Smooth muscle cell of the brain vasculature (primary cell): ENCODE data around the gene HEXIM1.
"Not testable (repeated sequence)": the region's sequence is repeated elsewhere in the genome, so short reads cannot be mapped to it uniquely, and the experiment has no call there.

Experiments used
- DNase-seq: peaks from one replicate; pipeline ENCODE4 v3.0.0-alpha.2; 2012; ENCODE audit warnings: low read depth, low spot score

HEXIM1 gene

DNA sequence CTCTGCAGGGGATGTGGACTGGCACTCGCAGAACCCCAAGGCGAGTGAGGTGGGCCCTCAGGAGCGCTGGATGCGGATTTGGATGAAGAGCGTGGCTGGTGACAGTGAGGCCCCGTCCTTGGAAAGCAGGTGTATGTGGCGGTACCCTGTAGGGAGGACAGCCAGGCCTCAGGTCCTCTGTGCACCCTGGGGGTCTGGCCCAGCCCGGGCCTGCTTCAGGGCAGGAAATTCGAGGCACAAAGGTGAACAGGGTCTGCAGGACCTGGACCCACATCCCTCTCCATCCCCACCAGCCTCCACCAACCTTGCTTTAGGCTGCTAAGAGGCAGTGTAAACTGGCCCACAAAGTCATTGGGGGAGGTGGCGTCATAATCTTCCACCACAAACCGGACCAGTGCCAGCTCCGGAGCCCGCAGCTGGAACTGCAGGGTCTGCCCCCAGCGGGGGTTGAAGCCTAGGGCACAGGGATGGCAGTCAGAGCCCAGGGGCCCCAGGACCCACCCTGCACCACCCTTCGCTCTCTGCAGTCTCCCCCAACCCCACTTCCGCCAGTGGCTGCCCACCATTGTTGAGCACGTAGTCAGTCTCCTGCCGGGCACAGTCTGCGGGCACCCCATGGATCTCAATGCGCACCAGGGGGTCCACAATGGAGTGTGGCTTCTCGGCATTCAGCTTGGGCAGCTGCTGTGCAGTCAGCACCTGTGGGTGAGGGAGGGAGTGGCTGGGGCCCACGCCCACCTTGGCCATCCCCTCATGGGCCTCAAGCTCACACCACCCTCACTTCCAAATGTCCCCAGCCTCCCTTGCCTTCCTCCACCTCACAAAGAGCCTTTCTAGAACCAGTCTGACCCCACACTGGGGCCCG is 35.5 kb upstream of the HEXIM1 start:
- DNase-seq: no peak

DNA sequence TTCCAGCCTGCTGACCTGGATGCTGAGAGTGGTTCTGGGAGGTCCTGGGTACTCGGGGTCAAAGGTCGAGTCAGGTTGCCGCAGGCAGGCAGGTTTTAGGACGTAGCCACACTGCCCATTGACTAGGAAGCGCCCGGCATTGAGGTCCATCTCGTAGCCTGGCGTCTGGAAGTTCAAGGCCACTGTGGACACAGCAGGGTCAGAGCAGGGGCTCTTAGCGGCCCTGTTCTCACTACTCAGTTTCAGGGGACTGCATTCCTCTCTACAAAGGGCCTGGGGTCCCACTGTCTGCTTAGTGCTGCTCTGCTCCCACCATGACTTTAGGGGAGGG is 34.9 kb upstream of the HEXIM1 start:
- no peak for DNase-seq

DNA sequence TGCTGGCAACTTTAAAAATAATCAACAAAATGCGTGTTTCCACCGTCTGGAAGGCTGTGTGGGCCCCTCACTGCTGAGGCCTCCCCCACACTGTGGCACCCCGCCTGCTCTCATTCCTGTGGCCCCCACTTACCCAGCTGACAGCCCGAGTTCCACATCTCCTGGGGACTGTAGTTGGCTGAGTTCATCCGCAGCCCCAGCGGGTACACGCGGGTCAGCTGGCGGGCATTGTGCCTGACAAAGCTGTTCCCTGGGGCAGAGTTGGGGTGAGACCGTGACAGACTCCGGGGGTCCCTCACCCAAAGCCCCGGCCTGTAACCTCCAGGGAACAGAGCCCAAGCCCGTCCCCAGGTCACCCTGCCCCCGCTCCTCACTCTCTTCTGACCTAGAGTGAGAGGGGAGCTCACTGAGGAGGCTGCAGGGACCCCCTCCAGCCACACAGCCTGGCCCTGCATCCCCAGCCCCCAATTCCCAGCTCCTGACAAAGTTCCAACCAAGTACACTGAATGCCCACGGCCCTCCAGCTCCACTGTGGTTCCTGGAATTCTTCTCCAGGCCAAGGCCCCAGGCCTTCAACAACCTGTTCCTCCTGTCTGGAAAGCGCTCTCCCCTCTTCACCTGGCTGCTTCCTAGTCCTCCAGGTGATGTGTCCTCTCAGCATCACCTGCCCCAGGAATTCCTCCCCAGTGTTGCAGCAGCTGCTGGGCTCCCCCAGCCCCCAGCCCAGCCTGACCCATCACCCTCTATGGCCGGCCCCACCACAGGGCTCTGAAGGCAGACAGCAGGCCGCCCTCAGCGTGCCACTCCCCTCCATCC is 34.0 kb upstream of the HEXIM1 start:
- no peak for DNase-seq

DNA sequence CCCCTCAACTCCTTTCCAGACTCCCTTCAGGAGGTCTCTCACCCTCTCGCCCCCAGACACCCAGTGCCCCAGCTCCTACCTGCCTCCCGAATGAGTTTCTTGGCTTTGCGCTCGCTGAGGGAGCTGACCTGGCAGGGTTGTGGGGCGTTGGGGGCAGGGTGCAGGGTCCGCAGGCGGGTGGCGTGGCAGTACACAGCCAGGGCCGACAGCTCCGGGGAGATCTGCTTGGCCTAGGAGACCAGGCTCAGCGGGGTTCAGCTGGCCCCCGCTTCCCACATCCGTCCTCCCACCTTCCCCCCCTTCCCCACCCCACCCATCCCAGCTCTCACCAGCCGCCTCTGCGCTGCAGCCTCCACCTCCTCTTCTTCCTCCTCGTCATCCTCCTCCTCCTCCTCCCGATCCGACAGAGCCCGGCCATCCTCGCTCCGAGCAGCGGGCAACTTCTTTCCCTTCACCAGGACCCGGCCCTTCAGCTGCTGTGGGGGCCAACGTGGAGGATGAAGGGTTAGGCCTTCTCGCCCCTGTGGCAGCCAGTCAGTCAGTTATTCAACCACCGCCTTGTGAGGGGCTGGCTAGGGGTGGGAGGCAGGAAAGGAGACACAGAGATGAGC is 33.2 kb upstream of the HEXIM1 start:
- no peak for DNase-seq

GRCh38 chr17:45115871-45116270 is 32.4 kb upstream of the HEXIM1 start:
- no peak for DNase-seq

DNA sequence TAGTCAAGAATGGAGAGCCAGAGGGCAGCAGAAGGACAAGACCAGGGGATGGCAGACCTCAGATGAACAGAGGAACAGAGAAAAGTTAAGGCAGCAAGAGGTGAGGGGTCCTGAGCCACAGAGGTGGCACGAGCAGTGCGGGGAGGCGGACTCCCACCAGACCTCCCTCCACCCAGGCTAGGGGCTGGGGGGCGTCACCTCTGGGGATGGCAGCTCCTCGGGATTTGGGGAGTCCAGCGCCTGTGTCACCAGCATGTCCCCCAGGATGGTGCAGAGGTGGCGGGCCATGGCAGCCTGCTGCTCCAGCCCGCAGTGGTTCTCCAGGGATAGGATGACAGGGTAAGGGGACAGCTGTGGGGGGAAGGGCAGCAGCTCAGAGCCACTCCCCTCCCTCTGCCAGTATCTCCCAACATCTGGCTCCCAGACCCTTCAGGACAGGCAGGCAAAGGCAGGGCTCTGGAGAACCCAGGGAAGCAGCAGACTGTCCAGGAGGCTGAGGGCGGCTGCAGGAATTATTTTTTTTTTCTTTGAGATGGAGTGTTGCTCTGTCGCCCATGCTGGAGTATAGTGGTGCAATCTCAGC is 31.8 kb upstream of the HEXIM1 start:
- DNase-seq: no peak

DNA sequence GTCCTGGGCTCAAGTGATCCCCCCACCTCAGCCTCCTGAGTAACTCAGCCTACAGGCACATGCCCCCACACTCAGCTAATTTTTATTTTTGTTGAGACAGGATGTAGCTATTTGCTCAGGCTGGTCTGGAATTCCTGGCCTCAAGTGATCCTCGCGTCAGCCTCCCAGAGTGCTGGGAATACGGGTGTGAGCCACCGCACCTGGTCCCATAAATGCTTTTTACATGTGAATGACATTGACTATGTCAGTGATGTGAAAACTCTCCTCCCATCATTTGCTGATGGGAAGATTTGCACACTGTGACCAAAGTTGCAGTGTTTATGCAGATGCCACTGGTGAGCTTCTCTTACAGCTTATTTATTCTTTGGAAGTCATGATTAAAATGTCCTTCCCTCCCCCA is 30.9 kb upstream of the HEXIM1 start:
- no peak for DNase-seq

- no peak for DNase-seq
Measured at GRCh38 chr17:45117848-45118646, 30.2 kb upstream of the HEXIM1 start.

GRCh38 chr17:45118691-45119090 is 29.6 kb upstream of the HEXIM1 start:
- DNase-seq: no peak

- no peak for DNase-seq
Measured at GRCh38 chr17:45119964-45120363, 28.3 kb upstream of the HEXIM1 start.

GRCh38 chr17:45120558-45120957 is 27.7 kb upstream of the HEXIM1 start:
- DNase-seq: no peak

DNA sequence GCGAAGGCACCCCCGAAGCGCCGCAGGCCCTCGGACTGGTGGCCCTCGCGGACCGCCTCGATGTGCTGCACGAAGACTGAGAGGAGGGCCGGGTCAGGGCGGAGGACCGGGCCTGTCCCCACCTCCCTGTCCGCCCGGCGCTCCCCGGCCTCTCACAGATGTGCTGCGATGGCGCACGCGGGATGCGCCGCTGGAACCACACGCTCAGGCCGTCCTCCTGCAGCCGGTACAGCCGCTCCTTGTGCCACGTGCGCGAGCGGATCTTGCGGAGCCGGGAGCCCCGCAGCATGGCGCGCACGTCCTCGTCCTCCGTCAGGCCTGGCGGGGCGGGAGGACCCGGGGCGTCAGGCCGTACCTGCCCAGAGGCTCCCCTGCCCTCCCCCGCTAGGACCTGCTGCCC is 27.2 kb upstream of the HEXIM1 start:
- no peak for DNase-seq

DNA sequence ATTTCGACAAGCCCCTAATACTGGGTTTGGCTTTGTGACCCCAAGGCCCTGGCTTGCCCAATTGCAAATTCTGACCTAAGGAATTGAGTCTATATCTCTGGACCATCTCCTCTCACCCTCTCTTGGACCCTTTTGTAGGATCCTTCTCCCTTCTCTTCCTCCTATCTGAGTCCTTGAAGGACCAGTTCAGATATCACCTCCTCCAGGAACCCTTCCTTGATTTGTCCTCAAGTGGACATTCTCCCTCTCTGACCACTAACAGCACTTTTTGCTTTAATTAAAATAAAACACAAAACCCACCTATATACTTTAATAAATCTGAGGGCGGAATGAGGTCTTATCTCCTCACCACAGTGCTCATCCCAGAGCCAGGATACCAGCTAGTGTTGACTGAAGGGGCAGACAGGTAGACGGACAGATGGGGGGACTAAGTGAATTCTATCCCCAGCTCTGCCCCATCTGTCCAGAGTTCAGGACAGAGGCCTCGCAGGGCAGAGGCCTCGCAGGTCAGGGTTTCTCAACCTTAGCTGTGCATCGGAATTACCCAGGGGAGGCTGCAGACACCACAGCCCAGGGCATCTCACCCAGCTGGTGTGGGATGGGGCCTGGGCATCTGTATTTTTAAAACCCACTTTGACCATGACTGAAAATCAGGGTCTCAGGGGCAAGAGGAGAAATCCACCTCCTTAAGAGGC is 25.1 kb upstream of the HEXIM1 start:
- DNase-seq: no peak

DNA sequence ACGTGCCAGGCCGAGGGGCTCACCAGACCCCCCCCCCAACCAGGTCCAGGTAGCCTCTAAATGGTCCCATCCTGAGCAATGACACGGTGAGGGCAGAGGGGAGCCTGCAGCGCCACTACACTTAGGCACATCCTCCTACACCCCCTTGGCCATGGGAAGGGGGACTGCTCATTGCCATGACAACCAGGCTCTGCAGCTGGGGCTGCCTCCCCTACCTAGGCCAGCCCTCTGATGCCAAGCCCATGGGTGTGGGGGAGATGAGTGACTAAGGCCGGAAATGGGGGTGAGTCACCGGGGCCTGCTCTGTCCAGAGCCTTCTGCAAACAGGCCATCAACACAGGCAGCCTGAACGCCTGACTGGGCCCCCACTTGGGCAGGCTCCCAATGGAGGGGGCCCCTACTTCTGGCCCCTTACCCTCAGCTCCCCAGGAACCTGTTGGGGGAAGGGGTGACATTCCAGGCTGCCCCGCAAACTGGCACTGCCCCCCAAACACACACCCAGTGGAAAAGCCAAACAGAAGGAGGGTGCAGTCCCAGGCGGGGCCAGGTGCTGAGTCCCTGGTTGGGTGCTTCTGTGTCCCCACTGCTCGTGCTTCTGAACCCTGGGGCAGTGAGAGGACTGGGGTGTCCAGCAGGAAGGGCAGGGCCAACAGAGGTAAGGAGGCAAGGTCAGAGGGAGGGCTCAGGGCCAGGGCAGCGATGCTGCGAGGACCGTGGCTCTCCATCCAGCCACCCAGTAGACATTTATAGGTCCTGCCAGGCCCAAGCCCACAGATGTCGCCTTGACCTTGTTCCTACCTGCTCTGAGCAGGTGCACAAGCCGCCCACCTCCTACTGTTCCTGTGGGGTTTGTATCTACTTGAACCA is 24.1 kb upstream of the HEXIM1 start:
- DNase-seq: no peak

DNA sequence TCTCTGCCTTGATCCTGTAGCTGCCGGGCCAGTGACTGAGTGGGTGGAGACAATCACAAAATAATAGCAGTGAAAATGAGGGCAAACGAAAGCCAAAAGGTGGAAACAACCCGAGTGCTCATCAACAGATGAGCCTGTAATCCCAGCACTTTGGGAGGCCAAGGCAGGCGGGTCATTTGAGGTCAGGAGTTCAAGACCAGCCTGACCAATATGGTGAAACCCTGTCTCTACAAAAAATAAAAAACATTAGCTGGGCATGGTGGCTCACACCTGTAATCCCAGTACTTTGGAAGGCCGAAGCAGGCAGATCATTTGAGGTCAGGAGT is 23.5 kb upstream of the HEXIM1 start:
- DNase-seq: not testable (repeated sequence)

GRCh38 chr17:45125509-45125908 is 22.8 kb upstream of the HEXIM1 start:
- no peak for DNase-seq

- no peak for DNase-seq
Measured at GRCh38 chr17:45127207-45127547, 21.1 kb upstream of the HEXIM1 start.

DNA sequence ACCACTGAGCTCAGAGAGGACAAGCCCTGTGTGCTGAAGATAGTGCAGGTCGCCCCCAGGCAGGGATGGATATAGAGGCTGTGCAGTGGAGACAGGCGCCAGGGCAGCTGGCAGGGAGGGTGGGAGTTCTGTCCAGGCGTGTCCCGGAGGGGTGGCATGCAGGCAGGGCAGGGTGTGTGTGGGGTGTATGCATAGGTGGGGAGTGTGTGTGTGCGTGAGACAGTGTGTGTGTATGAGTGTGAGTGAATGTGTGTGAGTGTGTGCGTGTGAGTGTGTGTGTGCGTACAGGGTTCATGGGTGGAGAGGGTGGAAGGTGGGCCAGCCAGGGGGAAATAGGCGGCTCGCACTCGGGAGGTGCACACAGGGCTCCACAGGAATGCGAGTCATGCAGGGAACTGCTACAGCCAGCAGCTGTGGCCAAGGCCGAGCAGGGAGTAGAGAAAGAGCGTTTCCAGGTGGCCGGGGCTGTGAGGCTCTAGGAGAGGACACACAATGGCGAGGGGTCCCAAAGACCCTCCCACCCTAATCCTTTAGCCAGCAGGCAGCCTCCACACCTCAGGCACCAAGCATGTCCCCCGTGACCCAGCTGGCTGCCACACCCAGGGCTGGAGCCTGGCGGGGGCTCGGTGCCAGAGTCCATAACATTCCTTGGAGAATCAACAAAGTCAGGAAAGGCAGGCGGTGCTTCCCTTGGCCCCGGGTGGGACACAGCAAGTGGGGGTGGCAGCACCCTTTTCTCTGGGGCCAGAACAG is 20.6 kb upstream of the HEXIM1 start:
- no peak for DNase-seq

DNA sequence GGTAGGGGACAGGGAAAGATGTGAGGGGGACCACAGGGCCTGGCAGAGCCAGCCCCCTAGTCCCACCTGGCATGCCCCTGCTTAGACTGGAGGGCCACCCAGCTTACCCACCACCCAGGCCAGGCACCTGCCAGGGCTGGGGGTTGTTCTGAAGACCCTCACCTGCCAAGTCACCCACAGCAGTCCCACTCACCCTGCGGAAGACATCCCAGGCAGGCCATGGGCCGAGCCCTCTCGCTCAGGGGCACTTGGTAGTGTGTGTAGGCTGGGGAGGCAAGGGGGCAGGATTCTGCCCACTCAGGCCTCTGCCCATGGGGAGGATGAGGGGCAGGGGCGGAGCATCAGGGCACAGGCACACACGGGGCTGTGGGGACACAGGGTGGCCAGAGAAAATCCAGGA is 19.9 kb upstream of the HEXIM1 start:
- no peak for DNase-seq
